SK-N-SH treated with all-trans-retinoic acid at 6 μM for 48 hours (cell line): Measurements from ENCODE around the gene LRRC23.

Experiments
- ATAC-seq: fragments of 200-7000 bp; cut with Tn5 transposase; 3 replicates; pipeline ENCODE4 v1.9.1; 2020; ENCODE audit warnings: mild to moderate bottlenecking, moderate library complexity
- ARNTL ChIP-seq: fragments of 450-650 bp; formaldehyde crosslinking; IDR thresholded peaks from 2 replicates; pipeline ENCODE4 v1.5.0; 2020; ENCODE audit warnings: low read depth, mild to moderate bottlenecking, moderate library complexity, borderline replicate concordance
- CREB5 ChIP-seq: fragments of 250-450 bp; sonication (Bioruptor Pico); IDR thresholded peaks from 2 replicates; pipeline ENCODE4 v1.5.1; 2020; ENCODE audit warnings: low read depth, mild to moderate bottlenecking, moderate library complexity
- CSDC2 ChIP-seq: fragments of 250-450 bp; sonication (Bioruptor Pico); IDR thresholded peaks from 2 replicates; pipeline ENCODE4 v1.5.0; 2020; ENCODE audit warnings: mild to moderate bottlenecking, moderate library complexity
- CSRNP3 ChIP-seq: fragments of 250-450 bp; sonication (Bioruptor Pico); IDR thresholded peaks from 2 replicates; pipeline ENCODE4 v1.5.1; 2021; ENCODE audit warnings: mild to moderate bottlenecking, moderate library complexity
- ISL1 ChIP-seq: fragments of 250-450 bp; sonication (Bioruptor Pico); IDR thresholded peaks from 2 replicates; pipeline ENCODE4 v2.1.2; 2022; ENCODE audit warnings: mild to moderate bottlenecking, moderate library complexity
- PATZ1 ChIP-seq: fragments of 250-450 bp; sonication (Bioruptor Pico); IDR thresholded peaks from 2 replicates; pipeline ENCODE4 v1.8.0; 2020; ENCODE audit warnings: mild to moderate bottlenecking, moderate library complexity, borderline replicate concordance
- POU6F1 ChIP-seq: fragments of 250-450 bp; sonication (Bioruptor Pico); IDR thresholded peaks from 2 replicates; pipeline ENCODE4 v1.8.0; 2021; ENCODE audit warnings: low read depth, mild to moderate bottlenecking, moderate library complexity, borderline replicate concordance
- PPARA ChIP-seq: fragments of 250-450 bp; sonication (Bioruptor Pico); IDR thresholded peaks from 2 replicates; pipeline ENCODE4 v1.5.0; 2020; ENCODE audit warnings: mild to moderate bottlenecking, borderline replicate concordance
- SNAI2 ChIP-seq: fragments of 250-450 bp; sonication (Bioruptor Pico); IDR thresholded peaks from 2 replicates; pipeline ENCODE4 v1.5.0; 2020; ENCODE audit warnings: mild to moderate bottlenecking, moderate library complexity
- TCF4 ChIP-seq: fragments of 250-450 bp; sonication (Bioruptor Pico); IDR thresholded peaks from 2 replicates; pipeline ENCODE4 v1.8.0; 2021; ENCODE audit warnings: mild to moderate bottlenecking, moderate library complexity, borderline replicate concordance
- TOX ChIP-seq: fragments of 250-450 bp; sonication (Bioruptor Pico); IDR thresholded peaks from 2 replicates; pipeline ENCODE4 v1.8.0; 2021; ENCODE audit warnings: mild to moderate bottlenecking, moderate library complexity, borderline replicate concordance
- TSHZ2 ChIP-seq: fragments of 250-450 bp; sonication (Bioruptor Pico); IDR thresholded peaks from 2 replicates; pipeline ENCODE4 v1.5.0; 2020; ENCODE audit warnings: mild to moderate bottlenecking, moderate library complexity
- ZC3H10 ChIP-seq: fragments of 250-450 bp; sonication (Bioruptor Pico); IDR thresholded peaks from 2 replicates; pipeline ENCODE4 v1.5.1; 2021; ENCODE audit warnings: mild to moderate bottlenecking, moderate library complexity
- ZNF70 ChIP-seq: fragments of 450-650 bp; formaldehyde crosslinking; IDR thresholded peaks from 2 replicates; pipeline ENCODE4 v1.5.0; 2020; ENCODE audit warnings: mild to moderate bottlenecking, moderate library complexity
- ZNF8 ChIP-seq: fragments of 450-650 bp; formaldehyde crosslinking; IDR thresholded peaks from 2 replicates; pipeline ENCODE4 v1.5.0; 2020; ENCODE audit warnings: mild to moderate bottlenecking, moderate library complexity

LRRC23 gene

GRCh38 chr12:6871052-6871957, 33.3 kb upstream of the LRRC23 start (continued):
- TF ChIP-seq ZC3H10 (CRISPR knock-in tag) (no peak), ZNF8 (no peak), ARNTL (CRISPR knock-in tag) (no peak), CSDC2 (CRISPR knock-in tag) (no peak), ISL1 (CRISPR knock-in tag) (no peak), TCF4 (CRISPR knock-in tag) (no peak), POU6F1 (CRISPR knock-in tag) (no peak), SNAI2 (CRISPR knock-in tag) (no peak), PATZ1 (CRISPR knock-in tag) (no peak)

GRCh38 chr12:6872073-6873048, 32.3 kb upstream of the LRRC23 start:
- peak; percentile 69 for ATAC-seq
- TF ChIP-seq CREB5 (CRISPR knock-in tag) (no peak), SNAI2 (CRISPR knock-in tag) (no peak), CSRNP3 (CRISPR knock-in tag) (no peak), TOX (CRISPR knock-in tag) (no peak), TSHZ2 (CRISPR knock-in tag) (no peak), POU6F1 (CRISPR knock-in tag) (no peak), PATZ1 (CRISPR knock-in tag) (no peak), ISL1 (CRISPR knock-in tag) (no peak), ARNTL (CRISPR knock-in tag) (no peak), ZNF70 (CRISPR knock-in tag) (no peak), TCF4 (CRISPR knock-in tag) (no peak), PPARA (CRISPR knock-in tag) (no peak)
